ENCODE data around the gene GARNL3. TPM values are rescaled to one million over a fixed set of nuclear protein-coding genes. Genes with fewer than 3 reads are reported as not detected.

Gene GARNL3
- total RNA-seq, 1 experiment from 2014 or later, result 11.5 TPM

GRCh38 chr9:127415657-127416056, 151.1 kb downstream of the GARNL3 start:
- H3K4me1 ChIP-seq (ENCODE audit: control insufficient read depth, insufficient read depth, low read length), result peaks cover 9% of the 10 kb centered on the region
- no peak overlapping the region for H3K27ac ChIP-seq (ENCODE audit: low read length)
- DNase-seq (ENCODE audit: low read depth, low spot score) (no peak), ATAC-seq (no peak)
- H3K4me3 ChIP-seq (ENCODE audit: low read depth in 2 of 2, low read length in 2 of 2), result no peak overlapping the region
- no TSS peak for BruUV-seq (replicated peaks)
- in situ Hi-C loops (cut with HindIII; ENCODE audit: low pct_unique_long_range_greater_than_20kb, low sequenced_read_pairs), result no loop called here
- no peaks in the 10 kb centered on the region for H3K27me3 ChIP-seq (ENCODE audit: control insufficient read depth, insufficient read depth, low read length)
- intact Hi-C loops (cut with micrococcal nuclease; ENCODE audit: unreplicated experiment), result no loop called here
- no peak for TF ChIP-seq REST (IDR thresholded peaks at IDR 0.05; ENCODE audit: insufficient read depth in 1 of 2, low read depth in 2 of 2, low read length in 1 of 2)
- TF ChIP-seq SIN3A (IDR thresholded peaks at IDR 0.05; ENCODE audit: borderline replicate concordance, insufficient read depth, low read depth, low read length), result no peak
- no peak for TF ChIP-seq CTCF (IDR thresholded peaks at IDR 0.05)
- TF ChIP-seq TCF7L2 (IDR thresholded peaks at IDR 0.05; ENCODE audit: low read depth, low read length), result no peak
- no peak for TF ChIP-seq POLR2AphosphoS5 (IDR thresholded peaks at IDR 0.05; ENCODE audit: low read depth, low read length)
- ChIA-PET CTCF (no interaction called here), POLR2A (no interaction called here)
- H3K9me3 ChIP-seq (ENCODE audit: control insufficient read depth, insufficient read depth, low read depth, low read length), result no peaks in the 10 kb centered on the region
- H3K36me3 ChIP-seq (ENCODE audit: control insufficient read depth, insufficient read depth, low read length), result no peaks in the 10 kb centered on the region

GRCh38 chr9:127417131-127418036, 152.8 kb downstream of the GARNL3 start:
- intact Hi-C loops (cut with micrococcal nuclease; ENCODE audit: unreplicated experiment) (no loop called here), in situ Hi-C loops (cut with HindIII; ENCODE audit: low pct_unique_long_range_greater_than_20kb, low sequenced_read_pairs) (no loop called here)
- ATAC-seq (no peak; the same call in 1 of the 2 replicates), DNase-seq (ENCODE audit: low read depth, low spot score) (no peak)
- POLR2A ChIA-PET, result no interaction called here
- BruUV-seq (replicated peaks), result no TSS peak
- CTCF ChIA-PET, result no interaction called here
- TF ChIP-seq TCF7L2 (IDR thresholded peaks at IDR 0.05; ENCODE audit: low read depth, low read length) (no peak), REST (IDR thresholded peaks at IDR 0.05; ENCODE audit: insufficient read depth in 1 of 2, low read depth in 2 of 2, low read length in 1 of 2) (no peak), SIN3A (IDR thresholded peaks at IDR 0.05; ENCODE audit: borderline replicate concordance, insufficient read depth, low read depth, low read length) (no peak), POLR2AphosphoS5 (IDR thresholded peaks at IDR 0.05; ENCODE audit: low read depth, low read length) (no peak), CTCF (IDR thresholded peaks at IDR 0.05) (no peak)
- H3K36me3 ChIP-seq (ENCODE audit: control insufficient read depth, insufficient read depth, low read length), result no peaks in the 10 kb centered on the region
- H3K9me3 ChIP-seq (ENCODE audit: control insufficient read depth, insufficient read depth, low read depth, low read length), result no peaks in the 10 kb centered on the region
- H3K4me3 ChIP-seq (ENCODE audit: low read depth in 2 of 2, low read length in 2 of 2), result no peak overlapping the region
- no peak overlapping the region for H3K27ac ChIP-seq (ENCODE audit: low read length)
- H3K27me3 ChIP-seq (ENCODE audit: control insufficient read depth, insufficient read depth, low read length), result no peaks in the 10 kb centered on the region
- peaks cover 11% of the 10 kb centered on the region for H3K4me1 ChIP-seq (ENCODE audit: control insufficient read depth, insufficient read depth, low read length)
